ENCODE data around the gene KIFBP.

Gene KIFBP

GRCh38 chr10:68955355-68955831, 33.2 kb upstream of the KIFBP start:
- Histone ChIP-seq H3K36me3 (ENCODE audit: control insufficient read depth, insufficient read depth, low read length) (no peaks in the 10 kb centered on the region), H3K9ac (no peak overlapping the region), H3K79me2 (peaks cover 2% of the 10 kb centered on the region), H3K4me3 (ENCODE audit: low read depth, low read length) (peak overlapping the region; percentile 89), H2AFZ (peak overlapping the region; percentile 99), H3K4me1 (no peaks in the 10 kb centered on the region), H3K27ac (peak overlapping the region; percentile 83), H3K27me3 (ENCODE audit: control insufficient read depth, insufficient read depth, low read length) (no peaks in the 10 kb centered on the region), H3K9me3 (ENCODE audit: control insufficient read depth, low read length) (no peaks in the 10 kb centered on the region), H3K4me2 (ENCODE audit: low read length) (peak overlapping the region; percentile 83)
- no peak for TF ChIP-seq CTCF (IDR thresholded peaks at IDR 0.05)

- Histone ChIP-seq H3K27me3 (ENCODE audit: control insufficient read depth, insufficient read depth, low read length) (no peaks in the 10 kb centered on the region), H3K27ac (peak within 1 kb of the TSS; percentile 83), H3K9me3 (ENCODE audit: control insufficient read depth, low read length) (no peaks in the 10 kb centered on the region), H3K4me1 (no peaks in the 10 kb centered on the region), H2AFZ (peak within 1 kb of the TSS; percentile 99), H3K36me3 (ENCODE audit: control insufficient read depth, insufficient read depth, low read length) (no peaks in the 10 kb centered on the region), H3K4me2 (ENCODE audit: low read length) (peak within 1 kb of the TSS; percentile 83), H3K9ac (peak within 1 kb of the TSS; percentile 23), H3K4me3 (ENCODE audit: low read depth, low read length) (peak within 1 kb of the TSS; percentile 89), H3K79me2 (peaks cover 2% of the 10 kb centered on the region)
- TF ChIP-seq CTCF (IDR thresholded peaks at IDR 0.05) = peak; percentile 57
These were observed 32.6 kb upstream of the KIFBP start, which contains the start of gene DDX21 for GRCh38 chr10:68955832-68956532. Gene DDX21 (plus strand): TSS chr10:68956170. CDS start chr10:68956226, 56 bp downstream.

GRCh38 chr10:68957284-68957615, 31.4 kb upstream of the KIFBP start:
- no peak for TF ChIP-seq CTCF (IDR thresholded peaks at IDR 0.05)
- Histone ChIP-seq H3K27me3 (ENCODE audit: control insufficient read depth, insufficient read depth, low read length) (no peaks in the 10 kb centered on the region), H3K9me3 (ENCODE audit: control insufficient read depth, low read length) (no peaks in the 10 kb centered on the region), H3K79me2 (peaks cover 2% of the 10 kb centered on the region), H3K36me3 (ENCODE audit: control insufficient read depth, insufficient read depth, low read length) (no peaks in the 10 kb centered on the region), H2AFZ (no peak overlapping the region), H3K4me2 (ENCODE audit: low read length) (peak overlapping the region; percentile 83), H3K27ac (peak overlapping the region; percentile 83), H3K9ac (no peak overlapping the region), H3K4me3 (ENCODE audit: low read depth, low read length) (peak overlapping the region; percentile 89), H3K4me1 (no peaks in the 10 kb centered on the region)

- Histone ChIP-seq H3K79me2 (peaks cover 2% of the 10 kb centered on the region), H3K4me2 (ENCODE audit: low read length) (no peak overlapping the region), H3K27me3 (ENCODE audit: control insufficient read depth, insufficient read depth, low read length) (no peaks in the 10 kb centered on the region), H3K4me1 (no peaks in the 10 kb centered on the region), H3K9ac (no peak overlapping the region), H3K4me3 (ENCODE audit: low read depth, low read length) (no peak overlapping the region), H3K27ac (no peak overlapping the region), H2AFZ (no peak overlapping the region), H3K36me3 (ENCODE audit: control insufficient read depth, insufficient read depth, low read length) (no peaks in the 10 kb centered on the region), H3K9me3 (ENCODE audit: control insufficient read depth, low read length) (no peaks in the 10 kb centered on the region)
- no peak for TF ChIP-seq CTCF (IDR thresholded peaks at IDR 0.05)
These were observed 30.9 kb upstream of the KIFBP start for GRCh38 chr10:68957654-68958053.
